Measurements from ENCODE around the gene MAD1L1.

GRCh38 chr7:1993776-1994740, 238.7 kb downstream of the MAD1L1 start:
- no peak for TF ChIP-seq CTCF (IDR thresholded peaks at IDR 0.05 in 8 of 11, conservative IDR thresholded peaks at IDR 0.05 in 3 of 11)
- TF ChIP-seq POLR2A (IDR thresholded peaks at IDR 0.05), result no peak
